GM21529 (cell line): Measurements from ENCODE around the gene DHX16.
"Not testable (repeated sequence)": the region's sequence is repeated elsewhere in the genome, so short reads cannot be mapped to it uniquely, and the experiment has no call there.

Experiments
- ATAC-seq: cut with Tn5 transposase; IDR thresholded peaks from one replicate; pipeline ENCODE4 v1.9.1; 2021; ENCODE audit not compliant: unreplicated experiment

DHX16 gene

GRCh38 chr6:30679765-30680535 is 7.1 kb upstream of the DHX16 start:
- no peak for ATAC-seq

GRCh38 chr6:30678964-30679726 is 6.3 kb upstream of the DHX16 start:
- ATAC-seq: no peak

GRCh38 chr6:30676660-30677285 is 4.0 kb upstream of the DHX16 start:
- no peak for ATAC-seq

DNA sequence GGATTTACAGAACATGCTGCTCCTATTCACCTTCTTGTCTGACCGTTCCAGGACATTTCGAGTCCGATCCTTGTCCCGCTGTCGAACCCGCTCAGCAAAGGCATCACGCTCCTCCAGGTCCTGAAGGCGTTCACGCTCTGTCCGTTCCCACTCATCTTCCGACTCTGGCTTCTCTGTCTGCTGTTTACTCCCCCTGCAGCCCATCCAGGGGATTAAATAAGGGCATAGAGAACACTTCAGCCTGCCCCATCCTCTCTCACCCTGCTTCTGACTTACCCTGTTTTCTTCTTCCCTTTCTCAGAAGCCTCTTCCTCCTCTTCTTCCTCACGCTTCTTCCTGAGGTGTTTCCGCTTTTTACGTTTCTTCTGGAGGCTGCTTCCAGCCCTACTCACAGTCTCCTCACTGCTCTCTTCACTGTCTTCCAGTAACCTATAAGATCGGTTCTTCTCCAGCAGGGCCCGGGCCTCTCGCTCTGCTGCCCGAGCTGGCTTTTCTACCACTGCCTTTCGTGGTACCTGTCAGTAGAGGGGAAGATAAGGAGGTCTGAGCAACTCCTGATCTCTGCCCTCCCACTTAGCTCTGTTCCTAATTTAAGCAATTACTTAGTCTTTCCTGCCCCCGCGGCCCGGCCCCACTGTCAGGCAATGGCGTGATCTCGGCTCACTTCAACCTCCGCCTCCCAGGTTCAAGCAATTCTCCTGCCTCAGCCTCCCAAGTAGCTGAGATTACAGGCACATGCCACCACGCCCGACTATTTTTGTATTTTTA is 1.9 kb downstream of the DHX16 start:
- ATAC-seq: no peak

GRCh38 chr6:30666300-30666699 is 6.5 kb downstream of the DHX16 start:
- not testable (repeated sequence) for ATAC-seq

DNA sequence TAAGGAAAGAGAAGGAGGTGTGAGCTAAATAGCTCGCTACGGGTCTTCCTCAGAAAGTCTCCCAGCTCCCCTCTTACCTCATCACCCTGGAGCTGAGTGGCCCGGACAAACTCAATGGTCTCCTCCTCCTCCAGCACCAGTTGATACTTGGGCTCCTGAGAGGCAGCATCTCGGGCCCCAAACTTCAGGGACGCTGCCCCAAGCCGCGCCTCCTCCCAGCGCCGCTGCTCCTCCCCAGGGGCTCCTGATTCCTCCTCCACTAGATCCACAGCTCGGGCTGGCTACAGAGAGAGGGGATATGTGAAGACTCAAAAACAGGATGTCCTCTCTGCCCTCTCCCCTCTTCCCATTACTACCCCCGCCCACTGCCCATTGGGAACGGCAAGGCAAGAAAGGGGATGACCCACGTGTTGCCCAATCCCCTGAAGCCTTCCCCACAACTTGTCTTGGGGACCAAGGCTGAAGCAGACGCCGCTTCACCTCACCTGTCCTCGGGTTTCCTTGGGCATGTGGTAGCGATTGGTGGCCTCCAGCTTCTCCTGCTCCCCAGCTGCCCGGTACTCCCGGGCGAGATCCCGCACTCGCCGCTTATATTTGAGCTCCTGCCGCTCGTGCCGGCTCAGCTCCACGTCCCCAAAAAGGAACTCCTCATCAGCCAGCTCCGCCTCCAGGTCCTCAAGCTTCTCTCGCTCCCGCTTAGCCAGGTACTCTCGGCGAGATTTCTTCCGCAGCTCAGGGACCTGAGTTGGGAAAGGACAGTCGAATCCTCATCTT is 7.6 kb downstream of the DHX16 start:
- ATAC-seq: no peak

GRCh38 chr6:30657922-30658321 is 14.9 kb downstream of the DHX16 start:
- not testable (repeated sequence) for ATAC-seq

DNA sequence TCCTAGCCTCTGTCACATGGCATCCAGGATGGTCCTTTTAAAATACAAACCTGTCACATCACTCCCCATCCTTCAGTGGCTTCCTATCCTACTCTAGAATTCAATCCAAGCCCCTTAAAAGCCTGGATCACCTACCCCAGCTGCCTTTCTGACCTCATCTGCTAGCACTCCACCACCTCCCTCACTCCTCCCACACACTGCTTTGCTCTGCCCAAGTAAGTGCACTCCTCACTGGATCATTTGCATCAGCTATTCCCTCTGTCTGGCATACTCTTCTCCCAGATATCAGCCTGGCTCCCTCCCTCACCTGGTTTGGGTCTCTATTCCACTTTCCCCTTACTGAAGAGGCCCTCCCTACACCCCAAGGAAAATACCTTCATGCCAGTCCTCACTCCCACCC is 15.4 kb downstream of the DHX16 start:
- no peak for ATAC-seq

- ATAC-seq: no peak
Measured at GRCh38 chr6:30656513-30656912, 16.3 kb downstream of the DHX16 start.

GRCh38 chr6:30655743-30656094 is 17.1 kb downstream of the DHX16 start:
- ATAC-seq: no peak

GRCh38 chr6:30654798-30655742 is 17.7 kb downstream of the DHX16 start:
- ATAC-seq: no peak

DNA sequence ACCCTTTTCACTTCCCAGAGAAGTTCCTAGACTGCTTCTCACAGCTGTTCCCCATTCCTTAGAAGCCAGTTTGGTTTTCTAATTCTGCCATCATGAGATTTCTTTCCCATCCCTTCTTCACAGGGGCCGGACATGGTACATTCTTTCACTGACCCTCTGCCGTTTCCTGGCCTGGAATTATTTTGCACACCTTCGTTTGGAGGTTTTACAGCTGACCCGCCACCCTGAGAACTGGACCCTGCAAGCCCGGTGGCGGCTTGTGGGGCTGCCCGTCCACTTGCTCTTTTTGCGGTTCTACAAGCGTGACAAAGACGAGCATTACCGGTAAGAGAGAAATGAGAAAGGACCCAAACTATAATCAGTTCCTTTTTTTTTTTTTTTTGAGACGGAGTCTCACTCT is 21.7 kb downstream of the DHX16 start:
- ATAC-seq: no peak

DNA sequence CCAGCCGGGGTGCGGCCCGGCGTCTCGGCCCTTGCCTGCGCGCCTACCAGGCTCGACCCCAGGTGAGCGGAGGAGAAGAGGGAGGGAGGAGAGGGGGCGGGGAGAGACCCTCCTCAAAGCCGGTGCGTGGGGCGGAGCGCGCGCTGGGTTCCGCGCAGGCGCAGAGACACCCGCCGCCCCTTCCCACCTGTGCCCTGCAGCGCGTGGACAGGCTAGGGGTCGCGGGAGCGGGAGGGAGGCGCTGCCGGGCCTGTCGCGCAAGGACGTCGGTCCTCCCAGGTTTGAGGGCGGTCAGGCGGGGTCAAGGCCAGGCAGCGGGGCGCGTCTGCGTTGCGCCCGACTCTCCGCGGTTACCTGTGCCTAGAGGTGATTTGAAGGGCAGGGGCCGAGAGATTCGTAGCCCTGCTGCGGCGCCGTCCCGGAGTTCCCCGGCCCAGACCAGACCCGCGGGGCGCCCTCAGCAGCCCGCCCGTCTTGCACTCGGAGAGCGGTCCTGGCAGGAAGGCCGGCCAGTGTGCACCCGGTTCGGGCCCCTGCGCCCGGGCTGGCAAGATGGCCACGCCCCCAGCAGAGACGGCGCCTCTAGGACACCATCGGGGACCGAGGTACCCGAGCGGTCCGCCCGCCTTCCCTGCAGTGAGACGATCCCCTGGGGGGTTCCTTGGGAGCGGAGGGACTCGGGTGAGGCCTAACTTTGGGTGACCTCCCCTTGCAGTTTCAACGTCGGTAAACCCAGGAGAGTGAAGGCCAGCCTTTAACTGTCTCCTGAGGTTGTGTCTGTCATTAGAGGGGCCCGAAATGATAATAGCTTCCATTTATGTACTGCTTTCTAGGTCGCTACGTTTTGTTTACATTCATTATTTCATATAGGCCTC is 25.3 kb downstream of the DHX16 start:
- peak; percentile 63 for ATAC-seq

- peak; percentile 59 for ATAC-seq
Measured at GRCh38 chr6:30646450-30647241, 26.2 kb downstream of the DHX16 start, which contains the start of gene C6orf136. TSS of gene C6orf136 (plus strand) at chr6:30647133. CDS start at chr6:30647232, 99 bp downstream.

DNA sequence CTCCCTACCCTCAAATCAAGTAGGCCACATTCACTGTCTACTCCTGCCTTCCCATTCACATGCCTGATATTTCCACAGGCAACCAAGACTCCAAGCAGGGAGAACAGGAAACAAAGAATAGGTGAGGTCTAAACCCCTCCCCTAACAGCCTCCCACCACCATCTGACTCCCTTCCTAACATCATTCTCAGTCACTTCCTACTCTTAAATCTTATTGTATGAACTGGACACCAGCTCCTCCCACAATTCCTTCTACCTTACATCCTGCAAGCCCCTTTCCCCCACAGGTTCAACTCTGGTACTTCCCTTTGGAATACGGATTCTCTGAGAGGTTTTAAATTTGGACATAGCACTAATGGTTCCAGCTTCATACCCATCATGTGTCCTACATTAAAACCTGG is 26.8 kb downstream of the DHX16 start:
- no peak for ATAC-seq

DNA sequence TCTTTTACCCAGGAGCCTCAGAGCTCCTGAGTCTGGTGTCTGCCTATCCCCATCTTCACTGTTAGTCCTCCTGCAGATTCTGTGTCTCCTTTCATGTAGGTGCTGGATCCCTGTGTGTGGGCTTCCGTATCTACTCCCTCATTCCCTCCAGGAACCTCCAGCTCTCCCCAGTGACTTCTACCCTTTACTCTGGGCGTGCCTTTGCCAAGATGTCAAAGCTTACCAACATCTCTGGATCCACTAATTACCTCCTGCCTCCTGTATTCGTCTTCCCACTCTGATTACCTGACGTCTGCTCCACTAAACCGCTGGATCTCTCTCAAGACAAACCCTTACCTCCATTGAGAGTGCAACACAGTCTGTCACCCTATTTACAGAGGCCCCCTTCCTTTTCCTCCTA is 28.0 kb downstream of the DHX16 start:
- no peak for ATAC-seq

DNA sequence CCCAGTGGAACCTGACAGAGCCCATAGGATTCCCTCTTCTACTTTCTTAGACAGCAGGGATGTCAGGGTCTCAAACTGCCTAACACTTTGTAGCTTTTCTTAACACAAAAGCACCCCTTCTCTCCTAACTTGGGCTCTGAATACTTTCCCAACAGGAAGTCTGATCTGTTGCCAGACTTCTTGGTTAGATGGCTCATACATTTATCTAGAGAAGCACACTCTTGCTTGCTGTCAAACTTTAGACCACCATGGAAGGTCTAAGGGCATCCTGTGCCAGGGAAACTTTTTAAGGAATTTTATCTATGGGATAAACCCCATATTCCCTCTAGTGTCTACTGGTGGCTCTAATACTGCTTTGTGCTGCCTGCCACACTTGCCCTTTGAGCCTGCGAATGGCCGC is 29.1 kb downstream of the DHX16 start:
- no peak for ATAC-seq

DNA sequence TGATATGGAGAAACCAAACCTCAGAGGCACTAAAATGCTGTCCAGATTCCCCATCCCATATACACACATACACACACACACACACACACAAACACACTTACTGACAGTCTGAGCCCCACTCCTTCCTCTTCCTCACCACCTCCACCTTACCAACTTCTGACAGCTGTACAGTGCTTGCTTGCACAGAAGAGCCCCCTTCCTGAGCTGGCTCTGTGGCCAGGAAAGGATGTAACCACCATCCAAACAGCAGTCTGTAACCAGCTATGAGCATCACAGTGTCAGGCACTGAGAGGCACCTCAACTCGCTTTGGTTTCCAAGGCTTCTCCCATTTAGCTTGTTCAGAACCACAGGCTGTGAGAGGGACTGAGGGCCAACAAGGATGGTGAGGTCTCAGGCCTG is 31.8 kb downstream of the DHX16 start:
- ATAC-seq: no peak
